ENCODE data around the gene LDLRAD4.
"Not testable (repeated sequence)": the region's sequence is repeated elsewhere in the genome, so short reads cannot be mapped to it uniquely, and the experiment has no call there.

LDLRAD4 gene

DNA sequence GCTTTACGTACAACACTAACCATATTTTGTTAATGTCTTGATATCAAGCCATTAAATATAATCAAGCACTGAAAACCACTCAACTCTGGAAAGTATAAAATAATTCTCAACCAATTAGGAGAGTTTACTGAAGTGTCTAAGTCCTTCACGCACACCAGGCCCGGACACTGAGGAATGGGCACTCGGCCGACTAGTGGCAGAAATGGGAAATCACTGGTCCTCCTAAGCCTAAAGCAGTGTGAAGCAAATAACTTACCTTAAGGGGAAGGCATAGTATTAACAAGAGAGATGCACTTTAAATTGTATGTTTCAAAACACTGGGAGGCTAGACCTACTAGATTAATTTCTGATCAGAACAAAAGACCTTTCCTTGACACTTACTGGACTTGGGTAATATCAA is 462.1 kb downstream of the LDLRAD4 start:
- no peak for DNase-seq (ENCODE audit: low spot score)
- TF ChIP-seq, protein P1, sequence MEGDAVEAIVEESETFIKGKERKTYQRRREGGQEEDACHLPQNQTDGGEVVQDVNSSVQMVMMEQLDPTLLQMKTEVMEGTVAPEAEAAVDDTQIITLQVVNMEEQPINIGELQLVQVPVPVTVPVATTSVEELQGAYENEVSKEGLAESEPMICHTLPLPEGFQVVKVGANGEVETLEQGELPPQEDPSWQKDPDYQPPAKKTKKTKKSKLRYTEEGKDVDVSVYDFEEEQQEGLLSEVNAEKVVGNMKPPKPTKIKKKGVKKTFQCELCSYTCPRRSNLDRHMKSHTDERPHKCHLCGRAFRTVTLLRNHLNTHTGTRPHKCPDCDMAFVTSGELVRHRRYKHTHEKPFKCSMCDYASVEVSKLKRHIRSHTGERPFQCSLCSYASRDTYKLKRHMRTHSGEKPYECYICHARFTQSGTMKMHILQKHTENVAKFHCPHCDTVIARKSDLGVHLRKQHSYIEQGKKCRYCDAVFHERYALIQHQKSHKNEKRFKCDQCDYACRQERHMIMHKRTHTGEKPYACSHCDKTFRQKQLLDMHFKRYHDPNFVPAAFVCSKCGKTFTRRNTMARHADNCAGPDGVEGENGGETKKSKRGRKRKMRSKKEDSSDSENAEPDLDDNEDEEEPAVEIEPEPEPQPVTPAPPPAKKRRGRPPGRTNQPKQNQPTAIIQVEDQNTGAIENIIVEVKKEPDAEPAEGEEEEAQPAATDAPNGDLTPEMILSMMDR (IDR thresholded peaks at IDR 0.05; ENCODE audit: extremely low read depth, missing control alignments), result peak; percentile 12

DNA sequence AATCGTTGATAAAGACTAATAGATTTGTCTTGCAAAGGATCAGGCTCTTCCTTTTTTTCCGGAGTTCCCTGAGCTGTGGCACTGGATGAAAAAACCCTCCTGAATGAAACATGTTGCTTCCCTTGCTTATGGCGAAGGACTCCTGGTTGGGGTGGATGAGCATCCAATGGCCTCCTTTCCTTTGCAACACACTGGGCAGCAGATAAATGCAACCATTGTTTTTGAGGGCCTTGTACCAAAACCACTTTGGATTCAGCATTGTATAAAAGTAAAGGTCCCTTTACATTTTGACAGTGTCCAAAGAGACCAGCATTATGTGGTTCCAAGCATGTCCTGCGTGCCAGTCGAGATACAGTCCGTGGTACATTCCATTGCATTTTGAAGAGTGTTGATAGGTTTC is 463.1 kb downstream of the LDLRAD4 start:
- TF ChIP-seq, protein P1 (IDR thresholded peaks at IDR 0.05; ENCODE audit: extremely low read depth, missing control alignments), result no peak
- no peak for DNase-seq (ENCODE audit: low spot score)

DNA sequence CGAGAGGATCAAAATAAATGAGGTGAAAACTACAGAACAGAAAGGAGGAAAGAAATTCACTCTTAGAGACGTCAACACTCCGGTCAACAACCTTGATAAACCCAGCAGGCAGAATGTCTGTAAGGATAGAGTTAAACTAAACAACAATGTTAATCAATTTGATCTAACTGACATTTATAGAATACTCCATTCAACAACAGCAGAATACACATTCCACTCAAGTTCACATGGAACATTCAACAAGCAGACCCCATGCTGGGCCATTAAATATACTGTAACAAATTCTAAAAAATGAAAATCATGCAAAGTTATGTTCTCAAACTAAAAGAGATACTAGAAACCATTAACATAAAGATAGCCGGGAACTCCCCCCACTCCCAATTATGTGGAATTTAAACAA is 466.0 kb downstream of the LDLRAD4 start:
- DNase-seq (ENCODE audit: low spot score), result no peak
- TF ChIP-seq, protein P1 (IDR thresholded peaks at IDR 0.05; ENCODE audit: extremely low read depth, missing control alignments), result no peak

DNA sequence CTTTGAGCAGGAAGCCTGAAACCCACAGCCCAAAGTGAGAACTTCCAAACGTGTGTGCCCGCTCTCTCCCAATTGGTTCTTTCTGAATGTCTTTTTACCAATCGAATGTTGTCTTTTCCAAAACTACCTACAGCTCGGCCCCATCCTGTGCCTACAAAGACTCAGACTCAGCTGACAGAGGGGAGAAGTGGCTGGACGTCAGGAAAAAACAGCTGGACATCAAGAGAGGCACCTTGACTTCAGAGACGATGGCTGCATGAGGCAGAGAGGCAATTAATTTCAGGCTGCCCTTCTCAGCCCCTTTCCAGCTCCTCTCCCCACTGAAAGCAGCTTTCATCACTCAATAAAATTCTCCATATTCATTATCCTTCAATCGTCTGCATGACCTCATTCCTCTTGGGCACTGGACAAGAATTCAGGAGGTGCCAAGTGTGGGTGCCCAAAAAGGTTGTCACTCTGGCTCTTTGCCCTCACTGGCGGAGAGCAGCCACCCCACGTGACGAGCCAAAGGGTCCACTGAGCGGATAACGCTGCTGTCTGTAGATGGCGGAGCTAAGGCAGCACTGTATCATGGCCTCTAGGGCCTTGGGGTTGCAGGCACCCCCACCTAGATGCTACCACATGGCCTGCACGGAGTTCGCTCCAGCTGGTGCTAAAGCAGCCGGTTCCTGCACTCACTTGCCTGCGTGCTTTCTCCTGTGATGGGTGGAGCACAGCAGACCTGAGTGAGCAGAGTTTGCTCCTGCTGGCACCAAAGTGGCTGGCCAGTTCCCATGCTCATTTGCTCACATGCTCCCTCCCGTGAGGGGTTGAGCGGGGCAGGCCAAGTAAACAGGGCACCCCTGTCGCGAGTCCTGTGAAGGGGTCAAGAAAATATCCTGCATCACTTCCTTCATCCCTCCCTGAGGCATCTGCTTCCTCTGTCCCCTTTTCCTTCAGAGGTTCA is 469.9 kb downstream of the LDLRAD4 start:
- TF ChIP-seq, protein P1 (IDR thresholded peaks at IDR 0.05; ENCODE audit: extremely low read depth, missing control alignments), result no peak
- no peak for DNase-seq (ENCODE audit: low spot score)

DNA sequence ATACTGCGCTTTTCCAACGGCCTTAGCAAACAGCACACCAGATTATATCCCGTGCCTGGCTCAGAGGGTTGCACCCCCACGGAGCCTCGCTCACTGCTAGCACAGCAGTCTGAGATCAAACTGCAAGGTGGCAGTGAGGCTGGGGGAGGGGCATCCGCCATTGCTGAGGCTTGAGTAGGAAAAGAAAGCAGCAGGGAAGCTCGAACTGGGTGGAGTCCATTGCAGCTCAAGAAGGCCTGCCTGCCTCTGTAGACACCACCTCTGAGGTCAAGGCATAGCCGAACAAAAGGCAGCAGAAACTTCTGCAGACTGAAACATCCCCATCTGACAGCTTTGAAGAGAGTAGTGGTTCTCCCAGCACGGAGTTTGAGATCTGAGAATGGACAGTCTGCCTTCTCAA is 471.5 kb downstream of the LDLRAD4 start:
- DNase-seq (ENCODE audit: low spot score), result not testable (repeated sequence)

DNA sequence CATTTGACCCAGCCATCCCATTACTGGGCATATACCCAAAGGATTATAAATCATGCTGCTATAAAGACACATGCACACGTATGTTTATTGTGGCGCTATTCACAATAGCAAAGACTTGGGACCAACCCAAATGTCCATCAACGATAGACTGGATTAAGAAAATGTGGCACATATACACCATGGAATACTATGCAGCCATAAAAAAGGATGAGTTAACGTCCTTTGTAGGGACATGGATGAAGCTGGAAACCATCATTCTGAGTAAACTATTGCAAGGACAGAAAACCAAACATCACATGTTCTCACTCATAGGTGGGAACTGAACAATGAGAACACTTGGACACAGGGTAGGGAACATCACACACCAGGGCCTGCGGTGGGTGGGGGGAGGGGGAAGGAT is 476.8 kb downstream of the LDLRAD4 start:
- DNase-seq (ENCODE audit: low spot score), result not testable (repeated sequence)

DNA sequence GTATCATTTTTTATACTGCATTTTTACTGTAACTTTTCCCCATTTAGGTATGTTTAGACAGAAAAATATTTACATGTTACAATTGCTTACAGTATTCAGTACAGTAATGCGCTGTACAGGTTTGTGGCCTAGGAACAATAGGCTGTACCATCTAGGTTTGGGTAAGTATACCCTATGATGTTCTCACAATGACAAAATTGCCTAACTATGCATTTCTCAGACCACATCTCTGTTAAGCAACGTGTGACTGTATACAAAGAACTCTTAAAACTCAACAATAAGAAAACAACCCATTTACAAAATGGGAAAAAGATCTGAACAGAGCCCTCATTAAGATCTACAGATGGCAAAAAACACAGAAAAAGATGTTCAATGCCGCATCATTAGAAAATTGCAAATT is 478.4 kb downstream of the LDLRAD4 start:
- TF ChIP-seq, protein P1 (IDR thresholded peaks at IDR 0.05; ENCODE audit: extremely low read depth, missing control alignments), result no peak
- no peak for DNase-seq (ENCODE audit: low spot score)

DNA sequence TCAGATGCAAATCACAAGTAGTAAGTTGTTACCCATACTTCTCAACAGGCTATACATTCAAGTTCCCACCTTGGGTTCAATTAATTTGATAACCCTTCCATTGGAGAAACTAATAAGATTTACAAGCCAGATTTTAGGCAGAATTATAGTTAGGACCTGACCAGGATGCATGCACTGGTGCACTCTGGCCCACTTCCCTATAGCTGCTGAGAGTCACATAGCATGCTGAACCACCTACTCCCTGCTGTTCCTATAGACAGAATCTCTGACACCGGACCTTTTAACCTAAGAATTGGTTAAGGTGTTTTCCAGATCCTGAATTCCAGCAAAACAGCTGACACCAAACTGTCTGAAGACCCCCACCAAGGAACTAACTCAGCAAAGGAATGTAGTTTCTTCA is 481.6 kb downstream of the LDLRAD4 start:
- DNase-seq (ENCODE audit: low spot score), result no peak
- TF ChIP-seq, protein P1 (IDR thresholded peaks at IDR 0.05; ENCODE audit: extremely low read depth, missing control alignments), result no peak

All from GM20000 (cell line).